Gastroesophageal sphincter (tissue), 3 donors: ENCODE measurements around the gene NRXN3.

ENCODE experiments used
- EP300 ChIP-seq: sonication (generic); formaldehyde crosslinking; IDR thresholded peaks from one replicate; pipeline ENCODE4 v1.6.1; 2017; ENCODE audit warnings: antibody characterized with exemption, mild to moderate bottlenecking
- POLR2A ChIP-seq, 2 donors: fragments of 450-650 bp; IDR thresholded peaks; one replicate each; pipeline ENCODE4 v1.6.1; 2017; ENCODE audit warnings: antibody characterized with exemption in 2 of 2, mild to moderate bottlenecking in 2 of 2, moderate library complexity in 1 of 2
- TF ChIP-seq, protein P1 (sequence below), 4 experiments: fragments of 200-600 bp in 2 of 4; fragments of 450-650 bp in 2 of 4; sonication (generic) in 1 of 4; IDR thresholded peaks; one replicate each; pipeline ENCODE4 v1.5.1; 2017 to 2019; ENCODE audit warnings: antibody characterized with exemption in 4 of 4, mild to moderate bottlenecking in 2 of 4, moderate library complexity in 2 of 4

DNA sequence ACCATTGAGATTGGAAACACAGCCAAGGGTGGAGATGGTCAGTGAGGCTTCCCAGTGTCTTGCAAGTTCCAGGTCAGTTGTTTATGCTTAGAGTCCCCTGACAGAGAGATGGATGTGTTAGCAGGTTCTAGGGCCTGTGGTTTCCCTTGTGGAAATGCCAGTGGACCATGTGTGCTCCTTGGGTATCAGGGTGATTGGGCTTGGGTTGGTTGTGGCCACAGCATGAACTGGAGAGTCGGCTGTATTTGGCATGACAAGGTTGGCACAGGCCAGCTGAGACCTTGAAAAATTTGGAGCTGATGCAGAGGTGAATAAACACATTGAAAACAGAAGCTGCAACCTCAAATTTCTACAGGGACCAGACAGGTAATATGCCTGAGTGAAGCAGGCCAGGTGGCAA lies 1373.2 kb downstream of the NRXN3 start:
- no peak for TF ChIP-seq POLR2A (IDR thresholded peaks at IDR 0.05)
- TF ChIP-seq, protein P1, sequence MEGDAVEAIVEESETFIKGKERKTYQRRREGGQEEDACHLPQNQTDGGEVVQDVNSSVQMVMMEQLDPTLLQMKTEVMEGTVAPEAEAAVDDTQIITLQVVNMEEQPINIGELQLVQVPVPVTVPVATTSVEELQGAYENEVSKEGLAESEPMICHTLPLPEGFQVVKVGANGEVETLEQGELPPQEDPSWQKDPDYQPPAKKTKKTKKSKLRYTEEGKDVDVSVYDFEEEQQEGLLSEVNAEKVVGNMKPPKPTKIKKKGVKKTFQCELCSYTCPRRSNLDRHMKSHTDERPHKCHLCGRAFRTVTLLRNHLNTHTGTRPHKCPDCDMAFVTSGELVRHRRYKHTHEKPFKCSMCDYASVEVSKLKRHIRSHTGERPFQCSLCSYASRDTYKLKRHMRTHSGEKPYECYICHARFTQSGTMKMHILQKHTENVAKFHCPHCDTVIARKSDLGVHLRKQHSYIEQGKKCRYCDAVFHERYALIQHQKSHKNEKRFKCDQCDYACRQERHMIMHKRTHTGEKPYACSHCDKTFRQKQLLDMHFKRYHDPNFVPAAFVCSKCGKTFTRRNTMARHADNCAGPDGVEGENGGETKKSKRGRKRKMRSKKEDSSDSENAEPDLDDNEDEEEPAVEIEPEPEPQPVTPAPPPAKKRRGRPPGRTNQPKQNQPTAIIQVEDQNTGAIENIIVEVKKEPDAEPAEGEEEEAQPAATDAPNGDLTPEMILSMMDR (IDR thresholded peaks at IDR 0.05), result no peak
- TF ChIP-seq EP300, result no peak
